Liver (tissue), 9 donors: ENCODE results near the gene SLC25A43. TPM values are rescaled to one million over a fixed set of nuclear protein-coding genes. Genes with fewer than 3 reads are reported as not detected.

Experiments
- DNase-seq: peaks from one replicate; pipeline ENCODE4 v3.0.0-alpha.2; 2017; ENCODE audit warnings: low spot score
- H3K27ac ChIP-seq, 2 donors: one replicate each; pipeline ENCODE4 v1.7.0; 2013; ENCODE audit warnings: inconsistent platforms in 2 of 2, low read length in 2 of 2, control low read depth in 1 of 2, low read depth in 1 of 2, mild to moderate bottlenecking in 1 of 2
- H3K27me3 ChIP-seq, 4 donors: one replicate each; pipeline versions ENCODE4 v1.6.1 to v1.7.0; 2013; ENCODE audit warnings: low read length in 3 of 4, inconsistent platforms in 1 of 4, mild to moderate bottlenecking in 1 of 4, moderate library complexity in 1 of 4; ENCODE audit not compliant: control insufficient read depth in 4 of 4, insufficient read depth in 4 of 4
- H3K36me3 ChIP-seq, 4 donors: one replicate each; pipeline versions ENCODE4 v1.6.1 to v1.7.0; 2013; ENCODE audit warnings: low read length in 3 of 4, mild to moderate bottlenecking in 3 of 4, low read depth in 1 of 4, moderate library complexity in 1 of 4; ENCODE audit not compliant: control insufficient read depth in 4 of 4, insufficient read depth in 3 of 4
- H3K4me1 ChIP-seq, 4 donors: one replicate each; pipeline versions ENCODE4 v1.6.1 to v1.7.0; 2013; ENCODE audit warnings: low read length in 3 of 4, mild to moderate bottlenecking in 3 of 4, moderate library complexity in 1 of 4; ENCODE audit not compliant: control insufficient read depth in 4 of 4, insufficient read depth in 4 of 4
- H3K4me3 ChIP-seq, 3 donors: one replicate each; pipeline versions ENCODE4 v1.6.1 to v1.7.0; 2013; ENCODE audit warnings: low read length in 3 of 3, control low read depth in 1 of 3, low read depth in 1 of 3, mild to moderate bottlenecking in 1 of 3
- H3K9ac ChIP-seq, 2 donors: one replicate each; pipeline ENCODE4 v1.7.0; 2013; ENCODE audit warnings: low read length in 2 of 2, mild to moderate bottlenecking in 2 of 2, moderate library complexity in 2 of 2, control low read depth in 1 of 2, low read depth in 1 of 2
- H3K9me3 ChIP-seq, 4 donors: one replicate each; pipeline versions ENCODE4 v1.6.1 to v1.7.0; 2013; ENCODE audit warnings: low read length in 3 of 4; ENCODE audit not compliant: control insufficient read depth in 4 of 4
- EGR1 ChIP-seq, 2 donors: IDR thresholded peaks; 2 replicates each; pipeline ENCODE4 v1.6.1; 2016 to 2018; ENCODE audit warnings: antibody characterized with exemption in 2 of 2, low read depth in 2 of 2
- FOXA1 ChIP-seq: IDR thresholded peaks from 2 replicates; pipeline ENCODE4 v1.6.1; 2016; ENCODE audit warnings: antibody characterized with exemption
- FOXA2 ChIP-seq: IDR thresholded peaks from 2 replicates; pipeline ENCODE4 v1.6.1; 2016; ENCODE audit warnings: antibody characterized with exemption
- GABPA ChIP-seq, 2 donors: IDR thresholded peaks in 1 of 2; conservative IDR thresholded peaks in 1 of 2; 2 replicates each; pipeline ENCODE4 v1.6.1; 2016; ENCODE audit warnings: antibody characterized with exemption in 2 of 2, mild to moderate bottlenecking in 1 of 2, moderate library complexity in 1 of 2
- HNF4A ChIP-seq, 2 donors: conservative IDR thresholded peaks; 2 replicates each; pipeline ENCODE4 v1.6.1; 2016; ENCODE audit warnings: antibody characterized with exemption in 2 of 2, mild to moderate bottlenecking in 2 of 2
- HNF4G ChIP-seq: IDR thresholded peaks from 2 replicates; pipeline ENCODE4 v1.6.1; 2016; ENCODE audit warnings: antibody characterized with exemption
- JUND ChIP-seq, 2 donors: IDR thresholded peaks; 2 replicates each; pipeline ENCODE4 v1.6.1; 2016; ENCODE audit warnings: antibody characterized with exemption in 2 of 2
- NR2F2 ChIP-seq: IDR thresholded peaks from 2 replicates; pipeline ENCODE4 v1.6.1; 2016; ENCODE audit warnings: antibody characterized with exemption
- RAD21 ChIP-seq, 2 donors: IDR thresholded peaks; 2 replicates each; pipeline ENCODE4 v1.6.1; 2016; ENCODE audit warnings: antibody characterized with exemption in 2 of 2, mild to moderate bottlenecking in 2 of 2
- RXRA ChIP-seq, 2 donors: IDR thresholded peaks; 2 replicates each; pipeline ENCODE4 v1.6.1; 2017 to 2018; ENCODE audit warnings: antibody characterized with exemption in 2 of 2, mild to moderate bottlenecking in 1 of 2
- SP1 ChIP-seq: IDR thresholded peaks from 2 replicates; pipeline ENCODE4 v1.6.1; 2018; ENCODE audit warnings: antibody characterized with exemption, mild to moderate bottlenecking
- TAF1 ChIP-seq: conservative IDR thresholded peaks from 2 replicates; pipeline ENCODE4 v1.6.1; 2016; ENCODE audit warnings: antibody characterized with exemption, mild to moderate bottlenecking
- YY1 ChIP-seq: IDR thresholded peaks from 2 replicates; pipeline ENCODE4 v1.6.1; 2016; ENCODE audit warnings: antibody characterized with exemption, mild to moderate bottlenecking
- WGBS: extraction: QIAGEN DNeasy Blood & Tissue Kit; methylation state at CpG from one replicate; pipeline ENCODE4 v1.1.7; 2013; 5-methylcytosine and 5-hydroxymethylcytosine counted together
- polyA plus RNA-seq, 2 donors: library from polyadenylated mRNA; stranded (reverse) in 1 of 2; unstranded in 1 of 2; fragments of 200-250 nt in 1 of 2; fragments of >200 nt in 1 of 2; fragmentation: Nextera tagmentation in 1 of 2; extraction: Ambion mirVana in 1 of 2; gene quantifications; one replicate each; pipeline versions ENCODE4 v1.2.1 to v1.2.3, GENCODE V29; 2013 to 2015
- total RNA-seq, 2 donors: library from RNA; depleted of rRNA; stranded (reverse); fragments of >200 nt; gene quantifications; one replicate each; pipeline ENCODE4 v1.2.3, GENCODE V29; 2014
- TF ChIP-seq, protein P1 (sequence below): IDR thresholded peaks from 2 replicates; pipeline ENCODE4 v1.6.1; 2016; ENCODE audit warnings: antibody characterized with exemption, mild to moderate bottlenecking
- TF ChIP-seq, protein P2 (sequence below): IDR thresholded peaks from 2 replicates; pipeline ENCODE4 v1.6.1; 2016; ENCODE audit warnings: antibody characterized with exemption
- TF ChIP-seq, protein P3 (sequence below): IDR thresholded peaks from 2 replicates; pipeline ENCODE4 v1.6.1; 2016; ENCODE audit warnings: antibody characterized with exemption
- TF ChIP-seq, protein P4 (sequence below): IDR thresholded peaks from 2 replicates; pipeline ENCODE4 v1.6.1; 2016; ENCODE audit warnings: antibody characterized with exemption
- TF ChIP-seq, protein P5 (sequence below): fragments of 150-350 bp; IDR thresholded peaks from 2 replicates; pipeline ENCODE4 v1.5.1; 2017; ENCODE audit warnings: improper control_type of control experiment, low read depth, low read length; ENCODE audit not compliant: missing input control
- donor health status: healthy.
- donor health status: healthy.
- donor health status: healthy.
- donor health status: healthy.
- donor health status: healthy.

SLC25A43 gene
- total and polyA plus RNA-seq, 4 donors: 4.5 to 10.9 (median 5.6) TPM

DNA sequence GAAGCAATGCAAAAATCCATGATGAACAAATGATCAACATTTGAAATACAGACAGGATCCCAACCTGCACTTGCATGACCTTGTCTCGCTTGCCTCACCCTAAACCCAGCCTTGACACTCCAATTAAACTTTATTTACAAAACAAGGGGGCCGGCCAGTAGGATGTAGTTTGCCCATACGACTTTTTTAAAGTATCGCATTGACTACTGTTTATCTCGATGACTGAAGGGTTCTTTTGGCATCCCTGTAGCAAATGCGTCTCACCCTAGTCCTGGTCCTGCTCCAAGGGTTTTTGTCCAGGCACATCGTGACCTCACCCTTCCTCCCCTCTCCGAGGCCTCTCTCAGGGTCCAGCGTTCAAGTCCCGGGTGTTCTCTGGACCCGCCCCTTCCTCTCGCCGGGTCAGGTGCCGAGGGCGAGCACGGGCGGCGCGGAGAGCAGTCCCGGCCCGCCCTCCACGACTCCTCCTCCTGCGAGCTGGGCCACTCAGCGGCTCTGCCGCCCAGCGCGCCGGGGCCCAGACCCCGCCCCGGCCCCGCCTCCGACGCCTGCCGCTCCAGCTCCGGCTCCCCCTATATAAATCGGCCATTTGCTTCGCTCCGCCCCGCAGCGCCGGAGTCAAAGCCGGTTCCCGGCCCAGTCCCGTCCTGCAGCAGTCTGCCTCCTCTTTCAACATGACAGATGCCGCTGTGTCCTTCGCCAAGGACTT lies 68.9 kb downstream of the SLC25A43 start, which contains the start of gene SLC25A5:
SLC25A5 (plus strand) TSS at position 603 of the 709 bp plus-strand sequence; CDS start at position 675, 72 bp downstream.
- 1% methylated on average over 46 of the region's 46 CpGs for WGBS
- Histone ChIP-seq H3K27me3 (no peaks in the 10 kb centered on the region), H3K9ac (peak within 1 kb of the TSS; percentile 48 to 75), H3K27ac (peak within 1 kb of the TSS; percentile 94 to 98), H3K4me1 (peaks cover 0 to 36% (median 9%) of the 10 kb centered on the region in 4 donors), H3K4me3 (peak within 1 kb of the TSS; percentile 72 to 75 (median 75)), H3K36me3 (peaks cover 0 to 8% (median 7%) of the 10 kb centered on the region in 4 donors), H3K9me3 (no peaks in the 10 kb centered on the region)
- TF ChIP-seq, protein P1, sequence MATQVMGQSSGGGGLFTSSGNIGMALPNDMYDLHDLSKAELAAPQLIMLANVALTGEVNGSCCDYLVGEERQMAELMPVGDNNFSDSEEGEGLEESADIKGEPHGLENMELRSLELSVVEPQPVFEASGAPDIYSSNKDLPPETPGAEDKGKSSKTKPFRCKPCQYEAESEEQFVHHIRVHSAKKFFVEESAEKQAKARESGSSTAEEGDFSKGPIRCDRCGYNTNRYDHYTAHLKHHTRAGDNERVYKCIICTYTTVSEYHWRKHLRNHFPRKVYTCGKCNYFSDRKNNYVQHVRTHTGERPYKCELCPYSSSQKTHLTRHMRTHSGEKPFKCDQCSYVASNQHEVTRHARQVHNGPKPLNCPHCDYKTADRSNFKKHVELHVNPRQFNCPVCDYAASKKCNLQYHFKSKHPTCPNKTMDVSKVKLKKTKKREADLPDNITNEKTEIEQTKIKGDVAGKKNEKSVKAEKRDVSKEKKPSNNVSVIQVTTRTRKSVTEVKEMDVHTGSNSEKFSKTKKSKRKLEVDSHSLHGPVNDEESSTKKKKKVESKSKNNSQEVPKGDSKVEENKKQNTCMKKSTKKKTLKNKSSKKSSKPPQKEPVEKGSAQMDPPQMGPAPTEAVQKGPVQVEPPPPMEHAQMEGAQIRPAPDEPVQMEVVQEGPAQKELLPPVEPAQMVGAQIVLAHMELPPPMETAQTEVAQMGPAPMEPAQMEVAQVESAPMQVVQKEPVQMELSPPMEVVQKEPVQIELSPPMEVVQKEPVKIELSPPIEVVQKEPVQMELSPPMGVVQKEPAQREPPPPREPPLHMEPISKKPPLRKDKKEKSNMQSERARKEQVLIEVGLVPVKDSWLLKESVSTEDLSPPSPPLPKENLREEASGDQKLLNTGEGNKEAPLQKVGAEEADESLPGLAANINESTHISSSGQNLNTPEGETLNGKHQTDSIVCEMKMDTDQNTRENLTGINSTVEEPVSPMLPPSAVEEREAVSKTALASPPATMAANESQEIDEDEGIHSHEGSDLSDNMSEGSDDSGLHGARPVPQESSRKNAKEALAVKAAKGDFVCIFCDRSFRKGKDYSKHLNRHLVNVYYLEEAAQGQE: peak; percentile 89
- TF ChIP-seq RXRA (IDR thresholded peaks at IDR 0.05) (peak; percentile 32 to 42), SP1 (peak; percentile 4), FOXA2 (no peak), GABPA (IDR thresholded peaks at IDR 0.05 in 1 of 2, conservative IDR thresholded peaks at IDR 0.05 in 1 of 2) (no peak), YY1 (peak; percentile 33), RAD21 (IDR thresholded peaks at IDR 0.05) (no peak), TAF1 (peak; percentile 63), HNF4G (no peak), EGR1 (IDR thresholded peaks at IDR 0.05; ENCODE audit: low read depth in 2 of 2) (no peak), FOXA1 (no peak), HNF4A (conservative IDR thresholded peaks at IDR 0.05) (peak; percentile 45 to 59), NR2F2 (no peak), JUND (IDR thresholded peaks at IDR 0.05) (no peak)
- TF ChIP-seq, protein P2, sequence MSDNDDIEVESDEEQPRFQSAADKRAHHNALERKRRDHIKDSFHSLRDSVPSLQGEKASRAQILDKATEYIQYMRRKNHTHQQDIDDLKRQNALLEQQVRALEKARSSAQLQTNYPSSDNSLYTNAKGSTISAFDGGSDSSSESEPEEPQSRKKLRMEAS: no peak
- TF ChIP-seq, protein P3, sequence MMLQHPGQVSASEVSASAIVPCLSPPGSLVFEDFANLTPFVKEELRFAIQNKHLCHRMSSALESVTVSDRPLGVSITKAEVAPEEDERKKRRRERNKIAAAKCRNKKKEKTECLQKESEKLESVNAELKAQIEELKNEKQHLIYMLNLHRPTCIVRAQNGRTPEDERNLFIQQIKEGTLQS: no peak
- TF ChIP-seq, protein P4, sequence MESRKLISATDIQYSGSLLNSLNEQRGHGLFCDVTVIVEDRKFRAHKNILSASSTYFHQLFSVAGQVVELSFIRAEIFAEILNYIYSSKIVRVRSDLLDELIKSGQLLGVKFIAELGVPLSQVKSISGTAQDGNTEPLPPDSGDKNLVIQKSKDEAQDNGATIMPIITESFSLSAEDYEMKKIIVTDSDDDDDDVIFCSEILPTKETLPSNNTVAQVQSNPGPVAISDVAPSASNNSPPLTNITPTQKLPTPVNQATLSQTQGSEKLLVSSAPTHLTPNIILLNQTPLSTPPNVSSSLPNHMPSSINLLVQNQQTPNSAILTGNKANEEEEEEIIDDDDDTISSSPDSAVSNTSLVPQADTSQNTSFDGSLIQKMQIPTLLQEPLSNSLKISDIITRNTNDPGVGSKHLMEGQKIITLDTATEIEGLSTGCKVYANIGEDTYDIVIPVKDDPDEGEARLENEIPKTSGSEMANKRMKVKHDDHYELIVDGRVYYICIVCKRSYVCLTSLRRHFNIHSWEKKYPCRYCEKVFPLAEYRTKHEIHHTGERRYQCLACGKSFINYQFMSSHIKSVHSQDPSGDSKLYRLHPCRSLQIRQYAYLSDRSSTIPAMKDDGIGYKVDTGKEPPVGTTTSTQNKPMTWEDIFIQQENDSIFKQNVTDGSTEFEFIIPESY: no peak
- TF ChIP-seq, protein P5, sequence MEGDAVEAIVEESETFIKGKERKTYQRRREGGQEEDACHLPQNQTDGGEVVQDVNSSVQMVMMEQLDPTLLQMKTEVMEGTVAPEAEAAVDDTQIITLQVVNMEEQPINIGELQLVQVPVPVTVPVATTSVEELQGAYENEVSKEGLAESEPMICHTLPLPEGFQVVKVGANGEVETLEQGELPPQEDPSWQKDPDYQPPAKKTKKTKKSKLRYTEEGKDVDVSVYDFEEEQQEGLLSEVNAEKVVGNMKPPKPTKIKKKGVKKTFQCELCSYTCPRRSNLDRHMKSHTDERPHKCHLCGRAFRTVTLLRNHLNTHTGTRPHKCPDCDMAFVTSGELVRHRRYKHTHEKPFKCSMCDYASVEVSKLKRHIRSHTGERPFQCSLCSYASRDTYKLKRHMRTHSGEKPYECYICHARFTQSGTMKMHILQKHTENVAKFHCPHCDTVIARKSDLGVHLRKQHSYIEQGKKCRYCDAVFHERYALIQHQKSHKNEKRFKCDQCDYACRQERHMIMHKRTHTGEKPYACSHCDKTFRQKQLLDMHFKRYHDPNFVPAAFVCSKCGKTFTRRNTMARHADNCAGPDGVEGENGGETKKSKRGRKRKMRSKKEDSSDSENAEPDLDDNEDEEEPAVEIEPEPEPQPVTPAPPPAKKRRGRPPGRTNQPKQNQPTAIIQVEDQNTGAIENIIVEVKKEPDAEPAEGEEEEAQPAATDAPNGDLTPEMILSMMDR: no peak
- peak; percentile 85 for DNase-seq
